Choroid plexus epithelial cell (primary cell): ENCODE data around the gene PCDHGA5.
"Not testable (repeated sequence)": the region's sequence is repeated elsewhere in the genome, so short reads cannot be mapped to it uniquely, and the experiment has no call there.

ENCODE experiments used
- DNase-seq: peaks from one replicate; pipeline ENCODE4 v3.0.0-alpha.2; 2010; ENCODE audit warnings: low read depth
- H3K4me3 ChIP-seq: 2 replicates; pipeline ENCODE4 v1.5.1; 2011; ENCODE audit warnings: low read depth, mild to moderate bottlenecking, control low read depth, low read length, moderate library complexity
- TF ChIP-seq, protein P1 (sequence below): conservative IDR thresholded peaks from 2 replicates; pipeline ENCODE4 v1.5.1; 2011; ENCODE audit warnings: low read depth, mild to moderate bottlenecking, control low read depth, inconsistent platforms, low read length, moderate library complexity

PCDHGA5 gene

DNA sequence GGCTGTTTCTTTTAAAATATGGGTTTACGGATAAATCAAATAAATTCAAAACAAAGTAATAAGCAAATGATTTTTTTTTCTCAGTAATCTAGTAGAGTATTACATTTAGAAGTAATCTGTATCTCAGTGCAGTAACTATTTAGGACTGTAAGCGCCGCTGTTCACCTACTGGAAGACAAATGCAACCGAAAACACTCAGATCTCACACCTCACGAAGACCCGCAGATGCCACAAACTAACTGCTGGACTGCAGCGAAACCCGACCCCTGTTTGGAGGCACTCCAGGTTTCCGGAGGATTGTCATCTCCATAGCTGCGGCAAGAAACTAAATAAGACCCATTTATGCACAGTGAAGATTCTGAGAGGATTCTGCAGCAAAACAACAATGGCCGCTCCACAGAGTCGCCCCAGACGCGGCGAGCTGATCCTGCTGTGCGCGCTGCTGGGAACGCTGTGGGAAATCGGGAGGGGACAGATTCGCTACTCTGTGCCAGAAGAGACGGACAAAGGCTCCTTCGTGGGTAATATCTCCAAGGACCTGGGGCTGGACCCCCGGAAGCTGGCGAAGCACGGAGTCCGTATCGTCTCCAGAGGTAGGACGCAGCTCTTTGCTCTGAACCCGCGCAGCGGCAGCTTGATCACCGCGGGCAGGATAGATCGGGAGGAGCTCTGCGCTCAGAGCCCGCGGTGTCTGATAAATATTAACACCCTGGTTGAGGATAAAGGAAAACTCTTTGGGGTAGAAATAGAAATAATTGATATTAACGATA lies 28.7 kb downstream of the PCDHGA5 start, which contains the start of gene PCDHGA8:
Gene PCDHGA8 (plus strand): TSS at position 205 of the 770 bp plus-strand sequence. CDS start 181 bp downstream, at position 386.
- DNase-seq = peak; percentile 8

DNA sequence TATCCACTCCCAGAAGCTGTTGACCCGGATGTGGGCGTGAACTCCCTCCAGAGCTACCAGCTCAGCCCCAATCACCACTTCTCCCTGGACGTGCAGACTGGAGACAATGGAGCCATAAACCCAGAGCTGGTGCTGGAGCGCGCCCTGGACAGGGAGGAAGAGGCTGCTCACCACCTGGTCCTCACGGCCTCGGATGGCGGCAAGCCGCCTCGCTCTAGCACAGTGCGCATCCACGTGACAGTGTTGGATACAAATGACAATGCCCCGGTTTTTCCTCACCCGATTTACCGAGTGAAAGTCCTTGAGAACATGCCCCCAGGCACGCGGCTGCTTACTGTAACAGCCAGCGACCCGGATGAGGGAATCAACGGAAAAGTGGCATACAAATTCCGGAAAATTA lies 29.3 kb downstream of the PCDHGA5 start:
- no peak for DNase-seq
- H3K4me3 ChIP-seq = no peak overlapping the region
- TF ChIP-seq, protein P1, sequence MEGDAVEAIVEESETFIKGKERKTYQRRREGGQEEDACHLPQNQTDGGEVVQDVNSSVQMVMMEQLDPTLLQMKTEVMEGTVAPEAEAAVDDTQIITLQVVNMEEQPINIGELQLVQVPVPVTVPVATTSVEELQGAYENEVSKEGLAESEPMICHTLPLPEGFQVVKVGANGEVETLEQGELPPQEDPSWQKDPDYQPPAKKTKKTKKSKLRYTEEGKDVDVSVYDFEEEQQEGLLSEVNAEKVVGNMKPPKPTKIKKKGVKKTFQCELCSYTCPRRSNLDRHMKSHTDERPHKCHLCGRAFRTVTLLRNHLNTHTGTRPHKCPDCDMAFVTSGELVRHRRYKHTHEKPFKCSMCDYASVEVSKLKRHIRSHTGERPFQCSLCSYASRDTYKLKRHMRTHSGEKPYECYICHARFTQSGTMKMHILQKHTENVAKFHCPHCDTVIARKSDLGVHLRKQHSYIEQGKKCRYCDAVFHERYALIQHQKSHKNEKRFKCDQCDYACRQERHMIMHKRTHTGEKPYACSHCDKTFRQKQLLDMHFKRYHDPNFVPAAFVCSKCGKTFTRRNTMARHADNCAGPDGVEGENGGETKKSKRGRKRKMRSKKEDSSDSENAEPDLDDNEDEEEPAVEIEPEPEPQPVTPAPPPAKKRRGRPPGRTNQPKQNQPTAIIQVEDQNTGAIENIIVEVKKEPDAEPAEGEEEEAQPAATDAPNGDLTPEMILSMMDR = no peak

More for the DNA sequence above, 28.7 kb downstream of the PCDHGA5 start, which contains the start of gene PCDHGA8:
- TF ChIP-seq, protein P1 = peak; percentile 8
- H3K4me3 ChIP-seq = no peak within 1 kb of the TSS

DNA sequence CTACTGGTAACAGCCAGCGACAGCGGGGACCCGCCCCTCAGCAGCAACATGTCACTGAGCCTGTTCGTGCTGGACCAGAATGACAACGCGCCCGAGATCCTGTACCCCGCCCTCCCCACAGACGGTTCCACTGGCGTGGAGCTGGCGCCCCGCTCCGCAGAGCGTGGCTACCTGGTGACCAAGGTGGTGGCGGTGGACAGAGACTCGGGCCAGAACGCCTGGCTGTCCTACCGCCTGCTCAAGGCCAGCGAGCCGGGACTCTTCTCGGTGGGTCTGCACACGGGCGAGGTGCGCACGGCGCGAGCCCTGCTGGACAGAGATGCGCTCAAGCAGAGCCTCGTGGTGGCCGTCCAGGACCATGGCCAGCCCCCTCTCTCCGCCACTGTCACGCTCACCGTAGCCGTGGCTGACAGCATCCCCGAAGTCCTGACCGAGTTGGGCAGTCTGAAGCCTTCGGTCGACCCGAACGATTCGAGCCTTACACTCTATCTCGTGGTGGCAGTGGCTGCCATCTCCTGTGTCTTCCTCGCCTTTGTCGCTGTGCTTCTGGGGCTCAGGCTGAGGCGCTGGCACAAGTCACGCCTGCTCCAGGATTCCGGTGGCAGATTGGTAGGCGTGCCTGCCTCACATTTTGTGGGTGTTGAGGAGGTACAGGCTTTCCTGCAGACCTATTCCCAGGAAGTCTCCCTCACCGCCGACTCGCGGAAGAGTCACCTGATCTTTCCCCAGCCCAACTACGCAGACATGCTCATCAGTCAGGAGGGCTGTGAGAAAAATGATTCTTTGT lies 30.6 kb downstream of the PCDHGA5 start:
- H3K4me3 ChIP-seq, DNase-seq: not testable (repeated sequence)

DNA sequence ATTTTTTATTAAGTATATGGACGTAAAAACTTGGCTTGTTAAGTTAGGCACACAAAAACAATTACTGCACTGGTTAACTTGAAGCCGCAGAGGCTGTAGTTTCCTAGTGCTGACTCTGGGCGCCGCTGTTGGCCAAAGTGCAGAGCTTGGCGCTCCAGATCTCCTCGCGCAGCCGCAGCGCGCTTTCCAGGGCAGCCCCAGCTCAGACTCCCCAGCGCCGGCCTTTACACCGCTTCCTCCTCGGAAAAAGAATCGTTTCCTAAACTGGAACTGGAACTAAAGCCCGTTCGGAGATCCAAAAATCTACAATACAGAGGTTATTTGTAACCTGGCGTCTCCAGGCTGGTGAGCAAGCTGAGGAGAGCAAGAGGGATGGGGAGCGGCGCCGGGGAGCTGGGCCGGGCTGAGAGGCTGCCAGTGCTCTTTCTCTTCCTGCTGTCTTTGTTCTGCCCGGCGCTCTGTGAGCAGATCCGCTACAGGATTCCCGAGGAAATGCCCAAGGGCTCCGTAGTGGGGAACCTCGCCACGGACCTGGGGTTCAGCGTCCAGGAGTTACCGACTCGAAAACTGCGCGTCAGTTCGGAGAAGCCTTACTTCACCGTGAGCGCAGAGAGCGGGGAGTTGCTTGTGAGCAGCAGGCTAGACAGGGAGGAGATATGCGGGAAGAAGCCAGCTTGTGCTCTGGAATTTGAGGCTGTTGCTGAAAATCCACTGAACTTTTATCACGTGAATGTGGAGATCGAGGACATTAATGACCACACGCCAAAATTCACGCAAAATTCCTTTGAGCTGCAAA lies 34.0 kb downstream of the PCDHGA5 start, which contains the start of gene PCDHGB5:
Gene PCDHGB5 (plus strand): TSS at position 192 of the 796 bp plus-strand sequence. CDS start 181 bp downstream, at position 373.
- H3K4me3 ChIP-seq = peak within 1 kb of the TSS; percentile 49
- TF ChIP-seq, protein P1 = peak; percentile 67

DNA sequence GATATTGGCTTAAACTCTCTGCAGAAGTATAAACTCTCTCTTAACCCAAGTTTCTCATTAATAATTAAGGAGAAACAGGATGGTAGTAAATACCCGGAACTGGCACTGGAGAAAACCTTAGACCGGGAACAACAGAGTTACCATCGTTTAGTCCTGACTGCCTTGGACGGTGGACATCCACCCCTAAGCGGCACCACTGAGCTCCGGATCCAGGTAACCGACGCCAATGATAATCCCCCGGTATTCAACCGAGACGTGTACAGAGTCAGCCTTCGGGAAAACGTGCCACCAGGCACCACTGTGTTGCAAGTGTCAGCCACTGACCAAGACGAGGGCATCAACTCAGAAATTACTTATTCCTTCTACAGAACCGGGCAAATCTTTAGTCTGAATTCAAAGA lies 34.6 kb downstream of the PCDHGA5 start:
- TF ChIP-seq, protein P1 = no peak
- H3K4me3 ChIP-seq = no peak overlapping the region
- DNase-seq = no peak

More for the DNA sequence above, 34.0 kb downstream of the PCDHGA5 start, which contains the start of gene PCDHGB5:
- DNase-seq = peak; percentile 68

DNA sequence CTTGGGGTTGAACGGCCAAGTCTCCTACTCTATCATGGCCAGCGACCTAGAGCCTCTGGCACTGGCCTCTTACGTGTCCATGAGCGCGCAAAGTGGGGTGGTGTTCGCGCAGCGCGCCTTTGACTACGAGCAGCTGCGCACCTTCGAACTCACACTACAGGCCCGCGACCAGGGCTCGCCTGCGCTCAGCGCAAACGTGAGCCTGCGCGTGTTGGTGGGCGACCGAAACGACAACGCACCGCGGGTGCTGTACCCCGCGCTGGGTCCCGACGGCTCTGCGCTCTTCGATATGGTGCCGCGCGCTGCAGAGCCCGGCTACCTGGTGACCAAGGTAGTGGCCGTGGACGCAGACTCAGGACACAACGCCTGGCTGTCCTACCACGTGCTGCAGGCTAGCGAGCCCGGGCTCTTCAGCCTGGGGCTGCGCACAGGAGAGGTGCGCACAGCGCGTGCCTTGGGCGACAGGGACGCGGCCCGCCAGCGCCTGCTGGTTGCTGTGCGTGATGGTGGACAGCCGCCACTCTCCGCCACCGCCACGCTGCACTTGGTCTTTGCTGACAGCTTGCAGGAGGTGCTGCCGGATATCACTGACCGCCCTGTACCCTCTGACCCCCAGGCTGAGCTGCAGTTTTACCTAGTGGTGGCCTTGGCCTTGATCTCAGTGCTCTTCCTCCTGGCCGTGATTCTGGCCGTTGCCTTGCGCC lies 35.7 kb downstream of the PCDHGA5 start:
- DNase-seq = no peak
- TF ChIP-seq, protein P1 = no peak
- H3K4me3 ChIP-seq = no peak overlapping the region
